ENCODE data around the gene SMARCC2.

- TF ChIP-seq CTCF (IDR thresholded peaks at IDR 0.05; ENCODE audit: low read depth, low read length), result no peak
- no peak for TF ChIP-seq EZH2phosphoT487 (IDR thresholded peaks at IDR 0.05; ENCODE audit: low read depth)
Observed at GRCh38 chr12:56153678-56154065, 35.6 kb downstream of the SMARCC2 start.
